ENCODE measurements around the gene SLIT3.

GRCh38 chr5:169265888-169266287 lies 35.1 kb downstream of the SLIT3 start:
- TF ChIP-seq ZNF384 (IDR thresholded peaks at IDR 0.05; ENCODE audit: low read depth, low read length), result no peak
- TF ChIP-seq PHF20 (IDR thresholded peaks at IDR 0.05; ENCODE audit: partially characterized antibody), result no peak
